Neural progenitor cell (in vitro differentiated cells): Measurements from ENCODE around the gene KCNH2. TPM values are rescaled to one million over a fixed set of nuclear protein-coding genes. Genes with fewer than 3 reads are reported as not detected.
A peak's percentile ranks its signal among the peaks of the same experiment; 100 is the strongest.

Experiments used
- DNase-seq: peaks from one replicate; pipeline ENCODE4 v3.0.0-alpha.2; 2016; ENCODE audit warnings: low spot score
- H2AFZ ChIP-seq: fragments of 200-600 bp; sonication (generic); replicated peaks from 2 replicates; pipeline ENCODE4 v1.6.1; 2016; ENCODE audit warnings: antibody characterized with exemption
- H3F3A ChIP-seq: fragments of 200-600 bp; sonication (generic); 2 replicates; pipeline ENCODE4 v1.6.1; 2016; ENCODE audit warnings: antibody characterized with exemption, low read depth
- H3K27ac ChIP-seq: fragments of 200-600 bp; sonication (generic); 2 replicates; pipeline ENCODE4 v1.5.1; 2016; ENCODE audit warnings: mild to moderate bottlenecking
- H3K27me3 ChIP-seq: fragments of 200-600 bp; sonication (generic); 2 replicates; pipeline ENCODE4 v1.6.1; 2016; ENCODE audit warnings: mild to moderate bottlenecking, moderate library complexity
- H3K36me3 ChIP-seq: fragments of 200-600 bp; sonication (generic); 2 replicates; pipeline ENCODE4 v1.5.1; 2016
- H3K4me1 ChIP-seq: fragments of 200-600 bp; sonication (generic); 2 replicates; pipeline ENCODE4 v1.6.1; 2016; ENCODE audit warnings: mixed run types
- H3K4me2 ChIP-seq: fragments of 200-600 bp; sonication (generic); 2 replicates; pipeline ENCODE4 v1.6.1; 2016
- H3K4me3 ChIP-seq: fragments of 200-600 bp; sonication (generic); 2 replicates; pipeline ENCODE4 v1.5.1; 2016
- H3K79me2 ChIP-seq: fragments of 200-600 bp; sonication (generic); 2 replicates; pipeline ENCODE4 v1.6.1; 2016; ENCODE audit warnings: low read depth
- H3K9ac ChIP-seq: fragments of 200-600 bp; sonication (generic); 2 replicates; pipeline ENCODE4 v1.6.1; 2016
- H3K9me3 ChIP-seq: fragments of 200-600 bp; sonication (generic); 2 replicates; pipeline ENCODE4 v1.5.1; 2016; ENCODE audit warnings: low read depth
- H4K20me1 ChIP-seq: fragments of 200-600 bp; sonication (generic); 2 replicates; pipeline ENCODE4 v1.6.1; 2016; ENCODE audit warnings: low read depth
- H3K27ac Mint-ChIP-seq: 3 replicates; pipeline ENCODE4 v1.8.0; 2021; ENCODE audit warnings: mixed read lengths
- H3K27me3 Mint-ChIP-seq: 2 replicates; pipeline ENCODE4 v1.8.0; 2022; ENCODE audit warnings: low read depth, mild to moderate bottlenecking, inconsistent platforms, moderate library complexity, mixed read lengths; ENCODE audit not compliant: insufficient read depth
- H3K36me3 Mint-ChIP-seq: 3 replicates; pipeline ENCODE4 v1.8.0; 2021; ENCODE audit warnings: mixed read lengths
- H3K4me1 Mint-ChIP-seq: 3 replicates; pipeline ENCODE4 v1.8.0; 2021; ENCODE audit warnings: mixed read lengths
- H3K4me3 Mint-ChIP-seq: 3 replicates; pipeline ENCODE4 v1.8.0; 2021; ENCODE audit warnings: mild to moderate bottlenecking, moderate library complexity, mixed read lengths
- H3K9me3 Mint-ChIP-seq: 3 replicates; pipeline ENCODE4 v1.8.0; 2020; ENCODE audit warnings: mixed read lengths
- CTCF ChIP-seq: fragments of 200-600 bp; sonication (generic); IDR thresholded peaks from 2 replicates; pipeline ENCODE4 v1.5.1; 2017; ENCODE audit warnings: antibody characterized with exemption, mild to moderate bottlenecking
- EZH2 ChIP-seq: fragments of 200-600 bp; sonication (generic); IDR thresholded peaks from 2 replicates; pipeline ENCODE4 v1.6.1; 2017; ENCODE audit warnings: antibody characterized with exemption, mild to moderate bottlenecking, moderate library complexity
- EZH2phosphoT487 ChIP-seq: fragments of 200-600 bp; sonication (generic); IDR thresholded peaks from 2 replicates; pipeline ENCODE4 v1.6.1; 2017; ENCODE audit warnings: antibody characterized with exemption
- total RNA-seq: library from RNA; depleted of rRNA; stranded (reverse); fragments of >200 nt; gene quantifications from 2 replicates; pipeline ENCODE4 v1.2.3, GENCODE V29; 2015; ENCODE audit warnings: low replicate concordance

KCNH2 gene
- total RNA-seq, 1 donor from 2014 or later: 2.6 TPM

GRCh38 chr7:150997817-150998216, 19.7 kb upstream of the KCNH2 start:
- H3K9me3 Mint-ChIP-seq: no peaks in the 10 kb centered on the region
- no peak overlapping the region for H3K4me3 ChIP-seq
- H3K4me1 ChIP-seq: peaks cover 27% of the 10 kb centered on the region
- no peak overlapping the region for H3K4me3 Mint-ChIP-seq
- no peaks in the 10 kb centered on the region for H3K27me3 ChIP-seq
- peaks cover 17% of the 10 kb centered on the region for H3F3A ChIP-seq
- no peak for DNase-seq
- H3K4me1 Mint-ChIP-seq: peaks cover 16% of the 10 kb centered on the region
- no peaks in the 10 kb centered on the region for H3K36me3 Mint-ChIP-seq
- peaks cover 2% of the 10 kb centered on the region for H3K27me3 Mint-ChIP-seq
- H3K27ac Mint-ChIP-seq: peak overlapping the region; percentile 86
- H3K27ac ChIP-seq: no peak overlapping the region
- H3K36me3 ChIP-seq: no peaks in the 10 kb centered on the region
- no peaks in the 10 kb centered on the region for H4K20me1 ChIP-seq
- no peaks in the 10 kb centered on the region for H3K79me2 ChIP-seq
- H3K9me3 ChIP-seq: no peaks in the 10 kb centered on the region
- TF ChIP-seq CTCF (no peak), EZH2 (no peak), EZH2phosphoT487 (no peak)
- H3K9ac ChIP-seq: no peak overlapping the region
- no peak overlapping the region for H3K4me2 ChIP-seq
- H2AFZ ChIP-seq: no peak overlapping the region

GRCh38 chr7:150997075-150997511, 19.0 kb upstream of the KCNH2 start:
- no peak overlapping the region for H3K27ac Mint-ChIP-seq
- no peaks in the 10 kb centered on the region for H4K20me1 ChIP-seq
- H3K4me1 Mint-ChIP-seq: peaks cover 20% of the 10 kb centered on the region
- H3K9ac ChIP-seq: no peak overlapping the region
- no peak overlapping the region for H3K27ac ChIP-seq
- TF ChIP-seq EZH2 (no peak), EZH2phosphoT487 (no peak), CTCF (no peak)
- H3K4me1 ChIP-seq: peaks cover 31% of the 10 kb centered on the region
- peaks cover 17% of the 10 kb centered on the region for H3F3A ChIP-seq
- no peak for DNase-seq
- no peaks in the 10 kb centered on the region for H3K79me2 ChIP-seq
- H3K9me3 Mint-ChIP-seq: peaks cover 2% of the 10 kb centered on the region
- H3K36me3 ChIP-seq: no peaks in the 10 kb centered on the region
- H3K4me3 Mint-ChIP-seq: no peak overlapping the region
- no peaks in the 10 kb centered on the region for H3K27me3 ChIP-seq
- peaks cover 2% of the 10 kb centered on the region for H3K27me3 Mint-ChIP-seq
- no peaks in the 10 kb centered on the region for H3K9me3 ChIP-seq
- H3K4me3 ChIP-seq: no peak overlapping the region
- H3K4me2 ChIP-seq: no peak overlapping the region
- H3K36me3 Mint-ChIP-seq: no peaks in the 10 kb centered on the region
- no peak overlapping the region for H2AFZ ChIP-seq

GRCh38 chr7:150996376-150997074, 18.4 kb upstream of the KCNH2 start:
- Mint-ChIP-seq H3K27ac (no peak overlapping the region), H3K9me3 (peaks cover 2% of the 10 kb centered on the region), H3K4me3 (no peak overlapping the region), H3K27me3 (peaks cover 2% of the 10 kb centered on the region), H3K4me1 (peaks cover 20% of the 10 kb centered on the region), H3K36me3 (no peaks in the 10 kb centered on the region)
- Histone ChIP-seq H3K4me2 (no peak overlapping the region), H4K20me1 (no peaks in the 10 kb centered on the region), H3K9me3 (no peaks in the 10 kb centered on the region), H3K9ac (no peak overlapping the region), H3K4me1 (peaks cover 31% of the 10 kb centered on the region), H3F3A (peaks cover 17% of the 10 kb centered on the region), H3K27me3 (no peaks in the 10 kb centered on the region), H3K27ac (no peak overlapping the region), H2AFZ (no peak overlapping the region), H3K4me3 (no peak overlapping the region), H3K79me2 (no peaks in the 10 kb centered on the region), H3K36me3 (no peaks in the 10 kb centered on the region)
- TF ChIP-seq CTCF (no peak), EZH2 (no peak), EZH2phosphoT487 (no peak)
- DNase-seq: no peak
